HT-29 (cell line): ENCODE data around the gene SOS1. TPM values are rescaled to one million over a fixed set of nuclear protein-coding genes. Genes with fewer than 3 reads are reported as not detected.

Source experiments
- DNase-seq: peaks from one replicate; pipeline ENCODE4 v3.0.0-alpha.2; 2015; ENCODE audit warnings: low spot score
- small RNA-seq: library from RNA; depleted of rRNA; stranded (forward); fragments of <200 nt; gene quantifications from one replicate; pipeline ENCODE3, GENCODE V24; 2014
- total RNA-seq: library from RNA; depleted of rRNA; stranded (reverse); fragments of >200 nt; shearing (Covaris generic); gene quantifications from 2 replicates; pipeline ENCODE4 v1.2.3, GENCODE V29; 2014; rRNA removed

SOS1 gene
- total RNA-seq, 1 experiment from 2014 or later, result 11.5 TPM

DNA sequence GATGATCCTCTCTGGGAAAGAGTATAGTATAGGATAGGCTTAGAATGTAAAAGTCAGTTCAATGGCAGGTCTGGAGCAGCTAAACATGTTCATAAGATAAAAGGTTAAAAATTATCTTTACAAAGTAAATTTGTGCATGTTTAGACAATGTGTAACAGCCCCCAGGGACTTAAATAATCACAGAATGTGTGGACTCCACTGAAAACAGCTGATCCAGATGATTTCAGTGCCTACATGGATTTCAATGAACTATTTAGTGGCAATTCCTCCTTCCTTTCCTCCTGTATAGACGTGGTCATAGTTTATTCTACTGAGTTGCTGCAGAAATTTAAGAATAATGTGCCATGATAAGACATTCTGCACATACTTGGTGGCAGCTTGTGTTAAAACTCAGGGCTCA, 188.3 kb downstream of the SOS1 start:
- DNase-seq, result no peak

Small RNA genes lying within 50 kb of the gene (small RNA-seq; reads per million reads assigned to genes)
- not detected for gene HSPE1P13
- not detected for gene RF00019
- gene RN7SL96P, result not detected
- not detected for gene RNU6-198P

Other genes starting within 250 kb of the SOS1 start
- gene DHX57, start 245.1 kb downstream of the SOS1 start, total RNA-seq, result 5.0 and 7.3 TPM in 2 replicates
- 6.2 and 11.6 TPM in 2 replicates for gene MORN2, start 245.1 kb downstream of the SOS1 start, total RNA-seq
- 1.9 TPM in 1 of 2 replicates, not detected in the other for gene ARHGEF33, start 231.2 kb downstream of the SOS1 start, total RNA-seq
- not detected in 2 replicates for gene CDKL4, start 122.9 kb upstream of the SOS1 start, total RNA-seq